Measurements from ENCODE around the gene SGTA.
"Not testable (repeated sequence)": the region's sequence is repeated elsewhere in the genome, so short reads cannot be mapped to it uniquely, and the experiment has no call there.

The SGTA gene

GRCh38 chr19:2782936-2783780 is at the start of gene SGTA:
TSS of gene SGTA (minus strand) at chr19:2783273. CDS start at chr19:2769068, 14,205 bp downstream.
- peak; percentile 95 to 97 for DNase-seq (ENCODE audit: low read depth in 2 of 2)

GRCh38 chr19:2827840-2828489 is 44.9 kb upstream of the SGTA start:
- DNase-seq (ENCODE audit: low read depth in 2 of 2), result no peak

GRCh38 chr19:2827022-2827421 is 43.9 kb upstream of the SGTA start:
- DNase-seq (ENCODE audit: low read depth in 2 of 2), result no peak

GRCh38 chr19:2824129-2824528 is 41.1 kb upstream of the SGTA start:
- DNase-seq (ENCODE audit: low read depth in 2 of 2), result no peak

GRCh38 chr19:2823646-2824045 is 40.6 kb upstream of the SGTA start:
- DNase-seq (ENCODE audit: low read depth in 2 of 2), result no peak

- no peak for DNase-seq (ENCODE audit: low read depth in 2 of 2)
Observed at GRCh38 chr19:2822846-2823245, 39.8 kb upstream of the SGTA start.

- DNase-seq (ENCODE audit: low read depth in 2 of 2), result no peak
Observed at GRCh38 chr19:2820112-2820702, 37.1 kb upstream of the SGTA start.

- peak; percentile 95 to 97 for DNase-seq (ENCODE audit: low read depth in 2 of 2)
Observed at GRCh38 chr19:2819540-2820111, 36.6 kb upstream of the SGTA start, which contains the start of gene ZNF554. TSS of gene ZNF554 (plus strand) at chr19:2819868. CDS start at chr19:2820072, 204 bp downstream.

GRCh38 chr19:2817237-2817829 is 34.3 kb upstream of the SGTA start:
- not testable (repeated sequence) for DNase-seq (ENCODE audit: low read depth in 2 of 2)

- DNase-seq (ENCODE audit: low read depth in 2 of 2), result no peak
Observed at GRCh38 chr19:2816641-2817040, 33.6 kb upstream of the SGTA start.

- no peak for DNase-seq (ENCODE audit: low read depth in 2 of 2)
Observed at GRCh38 chr19:2815923-2816322, 32.9 kb upstream of the SGTA start.

GRCh38 chr19:2815191-2815614 is 32.1 kb upstream of the SGTA start:
- no peak for DNase-seq (ENCODE audit: low read depth in 2 of 2)

- no peak for DNase-seq (ENCODE audit: low read depth in 2 of 2)
Observed at GRCh38 chr19:2814426-2814825, 31.4 kb upstream of the SGTA start.

- no peak for DNase-seq (ENCODE audit: low read depth in 2 of 2)
Observed at GRCh38 chr19:2813235-2814160, 30.4 kb upstream of the SGTA start.

- no peak for DNase-seq (ENCODE audit: low read depth in 2 of 2)
Observed at GRCh38 chr19:2812414-2813234, 29.6 kb upstream of the SGTA start.

- DNase-seq (ENCODE audit: low read depth in 2 of 2), result no peak
Observed at GRCh38 chr19:2811735-2812413, 28.8 kb upstream of the SGTA start.

GRCh38 chr19:2811221-2811722 is 28.2 kb upstream of the SGTA start:
- DNase-seq (ENCODE audit: low read depth in 2 of 2), result no peak

- no peak for DNase-seq (ENCODE audit: low read depth in 2 of 2)
Observed at GRCh38 chr19:2810141-2811091, 27.3 kb upstream of the SGTA start.
